GM21786 (cell line): ENCODE measurements around the gene UBB.
"Not testable (repeated sequence)": the region's sequence is repeated elsewhere in the genome, so short reads cannot be mapped to it uniquely, and the experiment has no call there.

Experiments used
- ATAC-seq: cut with Tn5 transposase; IDR thresholded peaks from one replicate; pipeline ENCODE4 v1.9.1; 2021; ENCODE audit not compliant: unreplicated experiment

UBB gene

GRCh38 chr17:16374146-16374938, 6.5 kb upstream of the UBB start:
- no peak for ATAC-seq

GRCh38 chr17:16377941-16378341, 3.0 kb upstream of the UBB start:
- ATAC-seq, result no peak

GRCh38 chr17:16378636-16379282, 2.1 kb upstream of the UBB start:
- ATAC-seq, result no peak

- no peak for ATAC-seq
Observed at GRCh38 chr17:16379654-16380053, 1.2 kb upstream of the UBB start.

- peak; percentile 5 for ATAC-seq
Observed at GRCh38 chr17:16381496-16381820, 567 bp downstream of the UBB start.

- no peak for ATAC-seq
Observed at GRCh38 chr17:16383216-16383615, 2.3 kb downstream of the UBB start.

- ATAC-seq, result no peak
Observed at GRCh38 chr17:16383772-16384287, 2.9 kb downstream of the UBB start.

- ATAC-seq, result no peak
Observed at GRCh38 chr17:16384557-16384956, 3.7 kb downstream of the UBB start.

- not testable (repeated sequence) for ATAC-seq
Observed at GRCh38 chr17:16386126-16386507, 5.2 kb downstream of the UBB start.

- no peak for ATAC-seq
Observed at GRCh38 chr17:16391451-16391850, 10.6 kb downstream of the UBB start.

GRCh38 chr17:16392491-16392890, 11.6 kb downstream of the UBB start:
- not testable (repeated sequence) for ATAC-seq

GRCh38 chr17:16395887-16396286, 15.0 kb downstream of the UBB start:
- ATAC-seq, result not testable (repeated sequence)

GRCh38 chr17:16396693-16397092, 15.8 kb downstream of the UBB start:
- not testable (repeated sequence) for ATAC-seq

GRCh38 chr17:16398270-16399267, 17.7 kb downstream of the UBB start:
- ATAC-seq, result peak; percentile 83

GRCh38 chr17:16403847-16404246, 23.0 kb downstream of the UBB start:
- not testable (repeated sequence) for ATAC-seq

- no peak for ATAC-seq
Observed at GRCh38 chr17:16406742-16407674, 26.1 kb downstream of the UBB start.

GRCh38 chr17:16407911-16408588, 27.2 kb downstream of the UBB start:
- peak; percentile 92 for ATAC-seq

GRCh38 chr17:16415031-16415924, 34.4 kb downstream of the UBB start, which contains the start of gene TRPV2:
TRPV2 (plus strand) TSS chr17:16415571; CDS start chr17:16417669, 2,098 bp downstream.
- peak; percentile 36 for ATAC-seq
